NCI-H128 (cell line): ENCODE data around the gene NMNAT3.
"Not testable (repeated sequence)": the region's sequence is repeated elsewhere in the genome, so short reads cannot be mapped to it uniquely, and the experiment has no call there.

Experiments
- DNase-seq: peaks from one replicate; lab custom pipeline; 2025; ENCODE audit not compliant: unreplicated experiment; lab: John Stamatoyannopoulos, UW

The NMNAT3 gene

DNA sequence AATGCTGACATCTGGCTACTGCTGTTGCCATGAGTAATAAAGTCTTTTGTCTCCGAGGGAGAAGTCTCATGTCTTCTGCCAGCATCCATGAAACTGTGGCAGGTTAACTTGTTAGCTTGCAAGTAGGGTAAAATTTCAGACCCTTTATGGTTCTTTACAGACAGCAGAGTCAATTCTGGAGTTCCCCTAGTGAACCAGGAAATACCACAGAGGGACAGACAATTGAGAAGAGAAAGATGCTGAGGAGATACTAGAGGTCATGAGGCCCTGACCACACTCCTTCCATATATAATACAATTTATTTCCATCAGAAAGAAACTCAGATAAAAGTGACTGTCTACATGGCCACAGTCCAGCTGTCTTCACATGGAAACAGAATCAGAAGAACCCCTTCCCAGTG lies 38.1 kb downstream of the NMNAT3 start:
- no peak for DNase-seq

DNA sequence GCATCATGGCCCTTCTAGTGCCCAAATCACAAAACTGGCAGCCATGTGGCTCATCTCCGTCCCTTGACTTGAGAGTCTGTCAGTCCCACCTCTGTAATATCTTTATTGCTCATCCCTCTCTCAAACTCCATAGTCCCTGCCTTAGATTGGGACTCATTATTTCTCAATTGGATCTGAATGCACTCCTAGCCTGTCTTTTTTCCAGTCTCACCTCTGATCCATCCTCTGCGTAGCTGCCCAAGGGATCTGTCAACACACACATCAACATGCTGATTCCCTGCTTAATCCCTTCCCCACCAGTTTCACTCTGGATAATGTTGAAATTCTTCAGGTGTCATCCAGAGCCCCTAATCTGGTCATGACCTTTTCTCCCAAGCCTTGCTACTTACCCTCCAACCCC lies 39.3 kb downstream of the NMNAT3 start:
- no peak for DNase-seq

DNA sequence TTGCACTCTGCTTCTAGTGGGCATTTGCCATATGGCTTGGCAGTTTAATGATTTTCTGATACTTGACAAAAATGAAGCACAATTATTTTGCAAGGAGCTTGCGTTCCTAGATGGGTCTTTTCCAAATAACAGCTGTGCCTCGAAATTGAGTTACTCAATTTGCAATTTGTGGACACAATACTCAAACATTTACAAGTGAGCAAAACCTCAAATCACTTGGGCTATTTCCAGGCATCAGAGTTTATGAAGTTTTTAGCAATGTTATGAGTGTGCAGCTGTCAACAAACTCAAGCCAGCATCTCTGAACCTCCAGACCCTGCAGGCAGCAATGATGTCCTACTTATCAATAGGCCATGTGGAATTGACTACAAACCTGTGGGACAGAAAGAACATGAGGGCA lies 41.3 kb downstream of the NMNAT3 start:
- no peak for DNase-seq

DNA sequence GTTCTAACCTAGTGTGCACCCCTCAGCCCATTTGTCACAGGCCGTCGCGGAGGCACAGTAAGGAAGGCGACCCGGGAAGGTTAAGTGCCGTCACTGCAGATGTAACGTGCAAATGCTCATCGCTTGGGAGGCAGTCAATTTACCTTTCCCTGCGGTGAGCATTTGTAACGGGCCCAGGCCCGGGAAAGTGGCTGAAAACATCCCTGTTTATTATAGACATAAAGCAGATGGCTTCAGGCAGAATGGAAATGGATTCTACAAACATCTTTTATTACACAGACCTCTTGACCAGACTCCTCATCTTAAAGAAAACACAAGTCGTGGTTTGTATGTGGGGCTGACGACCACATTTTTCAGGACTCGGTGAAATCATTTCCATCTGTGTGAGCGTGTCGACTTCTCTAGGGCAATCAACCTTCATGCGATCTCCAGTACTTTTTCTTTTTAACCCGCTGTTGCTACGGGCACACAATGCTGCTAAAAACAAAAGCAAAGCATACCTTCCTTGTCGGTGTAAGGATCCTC lies 43.6 kb downstream of the NMNAT3 start:
- no peak for DNase-seq

DNA sequence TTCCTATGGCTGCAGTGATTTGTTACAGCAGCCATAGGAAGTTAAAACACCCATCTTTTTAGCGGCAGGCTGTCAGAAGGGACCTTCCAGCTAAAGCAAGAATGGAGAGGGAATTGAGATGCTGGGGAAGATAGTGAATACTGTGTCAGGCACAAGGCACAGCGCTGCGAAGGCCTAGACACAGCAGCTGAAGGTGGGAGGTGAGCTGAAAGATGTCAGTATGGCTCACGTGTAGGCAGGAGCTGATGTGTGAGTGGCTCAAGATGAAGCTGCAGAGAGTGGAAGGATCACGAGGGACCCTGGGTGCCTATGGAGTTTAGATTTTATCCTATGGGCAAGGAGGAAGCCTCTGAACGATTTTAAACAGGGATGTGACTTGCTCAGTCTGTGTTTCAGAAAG lies 44.3 kb downstream of the NMNAT3 start:
- no peak for DNase-seq

DNA sequence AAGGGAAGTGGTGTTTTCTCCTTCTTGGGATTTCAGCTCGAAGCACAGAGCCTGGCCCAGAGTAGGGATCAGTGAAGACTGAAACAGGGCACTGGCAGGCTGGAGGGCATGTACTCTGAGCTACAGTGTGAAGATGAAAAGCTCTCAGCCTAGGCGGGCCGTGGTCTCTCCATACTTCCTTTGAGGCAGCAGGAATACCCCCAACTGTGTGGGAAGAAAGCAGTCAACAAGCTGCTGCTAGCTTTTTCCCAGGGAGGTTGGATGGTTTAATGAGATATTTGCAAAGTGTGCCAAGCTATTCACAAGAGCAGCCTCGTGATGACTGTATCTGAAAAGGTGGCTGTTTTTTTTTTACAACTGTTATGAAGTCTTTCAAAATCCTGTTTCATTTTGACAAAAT lies 47.2 kb downstream of the NMNAT3 start:
- DNase-seq = no peak

DNA sequence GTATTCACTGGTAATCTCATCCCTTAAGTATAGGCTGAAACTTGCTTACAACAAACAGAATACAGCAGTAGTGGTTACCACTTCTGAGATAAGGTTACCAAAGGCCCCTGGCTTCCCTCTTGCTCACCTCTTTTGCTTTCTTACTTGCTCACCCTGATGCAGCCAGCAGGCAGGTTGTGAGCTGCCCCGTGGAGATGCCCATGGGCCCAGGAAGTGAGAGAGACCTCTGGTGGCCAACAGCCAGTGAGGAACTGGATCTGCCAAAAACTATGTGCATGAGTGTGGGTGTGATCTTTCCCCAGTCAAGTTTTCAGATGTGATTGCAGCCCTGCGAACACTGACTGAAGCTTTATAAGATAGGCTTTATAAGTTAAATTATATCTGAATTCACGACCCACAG lies 48.7 kb downstream of the NMNAT3 start:
- no peak for DNase-seq

DNA sequence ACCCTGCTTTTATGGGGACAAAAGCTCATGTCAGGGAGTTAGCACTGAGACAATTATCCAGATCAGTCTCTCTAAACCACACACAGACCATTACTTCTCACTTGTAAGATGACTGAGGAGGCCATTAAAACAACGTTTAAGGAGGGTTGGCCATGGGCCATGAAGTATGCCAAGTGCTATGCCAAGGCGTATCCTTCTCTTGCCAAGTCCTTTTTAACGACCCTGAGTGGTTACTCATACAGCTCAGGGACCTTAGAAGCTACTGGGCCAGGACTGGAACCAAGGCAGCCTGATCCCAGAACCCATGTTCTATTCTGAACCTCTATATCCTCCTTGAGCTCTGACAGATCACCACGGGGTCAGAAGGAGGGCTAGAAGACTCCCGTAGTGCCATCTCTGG lies 50.0 kb downstream of the NMNAT3 start:
- DNase-seq = no peak

DNA sequence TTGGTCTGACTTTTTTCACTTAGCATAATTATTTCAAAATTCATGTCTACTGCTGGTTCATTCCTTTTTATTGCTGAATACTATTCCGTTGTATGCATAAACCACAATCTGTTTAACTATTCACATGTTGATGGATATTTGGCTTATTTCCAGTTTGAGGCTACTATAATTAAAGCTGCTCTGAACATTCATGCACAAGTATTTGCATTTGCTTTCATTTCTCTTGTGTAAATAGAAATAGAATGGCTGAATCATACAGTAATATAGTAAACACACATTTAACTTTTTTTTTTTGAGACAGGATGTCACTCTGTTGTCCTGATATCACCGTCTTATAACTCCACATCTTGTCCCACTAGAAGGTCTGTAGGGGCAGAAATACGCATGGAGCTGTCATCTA lies 57.3 kb downstream of the NMNAT3 start:
- no peak for DNase-seq

DNA sequence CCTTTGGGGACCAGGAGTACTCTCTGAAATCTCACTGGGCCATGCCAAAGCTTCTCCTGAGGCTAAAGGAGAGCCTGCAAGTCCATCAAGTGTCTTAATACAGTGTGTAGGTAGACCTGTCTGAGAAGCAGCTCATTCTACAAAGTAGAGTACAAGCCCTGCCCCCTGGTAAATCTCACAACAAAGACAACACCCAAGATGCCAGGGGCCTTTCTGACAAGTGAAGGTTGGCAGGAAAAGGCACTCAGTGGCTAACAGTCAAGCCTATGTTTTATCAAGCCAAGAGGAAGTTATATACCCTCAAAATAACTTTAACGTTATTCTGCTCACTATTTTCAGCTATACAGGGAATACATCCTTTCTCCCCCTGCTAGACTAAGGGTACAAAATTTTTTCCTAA lies 58.3 kb downstream of the NMNAT3 start:
- no peak for DNase-seq

DNA sequence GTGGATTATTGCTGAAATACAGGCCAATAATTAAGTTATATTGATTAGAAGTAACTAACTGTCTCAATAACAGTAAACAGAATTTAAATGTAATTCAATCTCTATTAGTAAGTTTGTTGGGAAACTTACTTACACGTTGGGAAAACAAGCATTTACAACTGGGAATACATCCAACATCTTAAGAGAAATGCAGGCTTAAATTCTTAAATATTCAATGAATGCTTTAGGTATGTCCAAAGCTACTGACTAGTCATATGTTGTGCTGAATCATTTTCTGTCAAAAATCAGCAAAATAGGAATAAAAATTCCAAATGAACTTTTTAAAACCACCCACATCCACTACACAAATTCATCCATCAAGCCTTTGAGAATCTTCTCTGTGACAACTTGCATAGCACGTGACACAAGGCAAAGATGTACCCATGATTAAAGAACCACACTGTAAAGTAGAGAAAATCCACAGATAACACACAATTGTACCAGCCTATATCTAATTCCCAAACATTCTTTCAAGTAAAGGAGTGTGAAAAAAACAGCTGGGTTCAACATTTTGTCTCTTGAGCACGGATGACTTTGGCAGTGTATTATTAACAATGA lies 60.0 kb downstream of the NMNAT3 start:
- DNase-seq = no peak

DNA sequence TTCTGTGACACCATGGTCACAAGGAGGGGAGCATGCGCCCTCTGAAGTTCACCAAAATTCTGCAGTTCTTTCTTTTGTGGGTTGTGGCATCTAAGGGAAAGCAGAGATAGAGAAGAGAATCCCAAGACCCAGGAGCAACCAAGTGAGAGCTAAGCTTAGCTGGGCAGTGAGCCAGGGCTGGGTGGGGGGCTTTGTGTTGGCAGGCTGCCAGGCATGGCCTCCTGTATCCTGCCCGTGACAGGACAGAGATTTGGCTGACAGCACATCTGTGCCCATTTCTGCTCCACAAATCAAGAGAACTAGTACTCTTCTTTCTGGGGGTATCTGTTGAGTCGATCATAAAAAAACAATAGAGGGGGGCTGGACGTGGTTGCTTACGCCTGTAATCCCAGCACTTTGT lies 66.2 kb downstream of the NMNAT3 start:
- DNase-seq = no peak

DNA sequence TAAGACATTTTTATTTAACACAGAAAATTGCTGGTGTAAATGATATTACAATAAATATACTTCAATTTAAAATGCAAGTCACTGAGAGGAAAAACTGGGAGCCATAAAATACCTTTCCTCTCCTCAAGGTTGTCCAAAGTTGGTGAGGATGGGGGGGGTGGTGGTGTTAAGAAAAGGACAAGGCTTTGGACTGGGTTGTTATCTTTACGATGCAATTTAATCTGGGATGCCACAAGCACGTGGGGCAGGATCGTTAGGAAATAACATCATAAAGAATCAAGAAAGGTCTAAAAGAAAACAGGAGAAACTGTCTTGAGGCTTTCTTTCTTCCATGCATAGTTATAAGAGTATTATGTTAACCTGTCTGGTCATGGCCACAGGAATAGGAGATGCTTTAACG lies 66.9 kb downstream of the NMNAT3 start:
- no peak for DNase-seq

DNA sequence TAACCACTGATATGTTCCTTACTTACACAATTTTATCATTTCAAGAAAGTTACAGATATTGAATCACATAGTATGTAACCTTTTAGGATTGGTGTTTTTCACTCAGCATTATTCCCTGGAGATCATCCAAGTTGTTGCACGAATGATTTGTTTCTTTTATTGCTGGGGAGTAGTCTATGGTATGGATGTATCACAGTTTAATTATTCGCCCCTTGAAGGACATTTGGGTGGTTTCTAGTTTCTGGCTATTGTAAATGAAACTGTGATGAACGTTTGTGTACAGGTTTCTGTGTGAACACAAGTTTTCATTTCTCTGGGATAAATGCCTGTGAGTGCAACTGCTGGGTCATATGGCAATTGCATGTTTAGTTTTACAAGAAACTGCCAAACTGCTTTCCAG lies 68.8 kb downstream of the NMNAT3 start:
- DNase-seq = no peak

DNA sequence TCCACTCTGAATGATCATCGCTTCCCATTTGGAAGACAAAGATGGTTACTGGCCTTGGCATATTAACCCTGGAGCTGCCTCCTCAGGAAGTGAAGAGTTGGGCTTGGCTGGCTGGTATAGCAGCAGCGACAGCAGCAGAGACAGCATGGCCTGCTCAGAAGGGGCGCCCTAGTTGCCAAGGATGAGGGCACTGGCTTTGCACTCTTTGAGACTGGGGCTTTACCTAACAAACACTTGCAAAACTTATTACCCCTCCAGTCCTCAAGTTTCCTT lies 69.7 kb downstream of the NMNAT3 start:
- no peak for DNase-seq

DNA sequence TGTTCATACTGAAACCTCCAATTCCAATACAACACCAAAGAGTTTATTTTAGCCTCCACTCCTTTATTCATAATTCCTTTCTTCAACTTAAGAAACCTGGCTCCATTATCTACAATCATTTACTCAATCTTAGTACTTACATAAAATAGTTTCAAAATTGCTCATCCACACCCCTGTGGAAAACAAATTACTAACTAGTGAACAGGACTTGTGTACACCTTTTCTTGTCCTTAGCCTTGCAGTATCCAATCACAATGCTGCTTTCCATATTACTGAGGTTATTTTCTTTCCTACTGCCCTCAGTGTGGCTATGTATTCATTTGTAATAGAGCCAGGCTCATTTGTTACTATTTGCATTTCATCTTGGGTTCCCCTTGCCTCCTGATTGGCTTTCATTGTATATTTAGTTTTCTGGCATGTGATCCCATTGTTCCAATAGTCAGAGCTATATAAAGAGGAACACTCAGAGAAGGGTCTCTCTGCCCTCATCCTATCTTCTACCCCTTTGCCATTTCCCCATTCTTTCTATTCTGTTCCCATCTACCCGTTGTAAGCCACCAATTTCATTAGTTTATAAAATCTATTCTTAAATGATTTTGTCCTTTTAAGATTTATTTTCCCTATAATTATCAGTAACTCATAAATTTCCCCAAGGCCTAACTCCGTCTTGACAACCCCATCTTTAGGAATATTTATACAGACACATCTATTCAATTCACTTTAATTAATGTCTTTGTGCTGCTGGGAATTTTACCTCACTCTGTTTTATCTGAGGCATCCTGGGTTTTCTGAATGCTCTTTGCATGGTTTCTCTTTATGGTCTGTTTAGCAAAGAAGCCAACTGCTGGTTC lies 70.3 kb downstream of the NMNAT3 start:
- DNase-seq = no peak

DNA sequence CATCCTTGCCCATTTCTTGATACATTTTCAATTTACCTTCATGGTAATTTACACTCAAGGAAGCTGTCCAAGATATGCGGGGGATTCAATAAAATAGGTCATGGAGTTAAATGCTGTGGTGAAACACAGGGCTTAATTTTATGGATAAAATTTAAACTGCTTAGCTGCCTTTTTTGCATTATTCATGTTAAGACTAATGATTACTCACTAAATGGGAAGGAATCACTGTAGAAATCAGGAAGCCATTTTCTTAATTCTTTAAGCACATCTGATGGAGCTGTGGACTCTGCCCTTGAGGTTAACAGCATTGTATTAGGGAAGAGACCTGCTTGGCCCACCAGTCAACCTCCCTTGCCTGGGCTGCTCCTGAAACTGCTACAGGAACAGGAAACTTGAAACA lies 75.8 kb downstream of the NMNAT3 start:
- no peak for DNase-seq

DNA sequence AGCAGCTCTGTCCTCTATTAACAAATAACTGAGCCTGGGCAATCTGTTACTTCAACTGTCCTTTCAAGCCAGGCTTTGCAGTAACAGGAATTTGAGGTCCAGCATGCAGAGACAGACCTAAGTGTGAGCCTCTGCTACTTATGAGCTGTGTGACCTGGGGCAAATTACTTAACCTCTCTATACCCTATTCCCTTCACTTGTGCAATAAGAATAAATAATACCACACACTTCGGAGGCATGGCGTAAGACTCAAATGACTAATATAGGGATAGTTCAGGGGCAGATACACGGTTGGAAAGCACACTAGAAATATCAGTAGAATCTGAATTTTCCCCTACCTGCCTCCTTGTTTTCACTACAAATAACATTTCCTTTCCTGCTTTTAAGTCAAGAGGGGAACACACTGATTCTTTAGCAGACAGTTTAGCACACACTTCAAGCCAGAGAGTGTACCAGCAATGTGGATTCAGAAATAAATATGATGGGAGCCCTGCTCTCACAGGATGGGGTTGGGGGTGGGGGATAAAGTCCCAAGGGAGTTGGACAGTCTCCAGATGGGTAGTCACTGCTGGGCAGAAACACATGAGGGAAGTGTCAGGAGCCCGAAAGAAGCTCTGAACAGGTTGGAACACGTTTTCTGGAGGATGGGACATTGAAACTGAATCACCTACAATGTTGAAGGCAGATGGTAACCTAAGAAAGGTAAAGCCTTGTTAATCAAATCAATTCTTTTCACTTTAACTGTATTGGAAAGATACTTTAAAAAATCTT lies 76.4 kb downstream of the NMNAT3 start:
- no peak for DNase-seq

DNA sequence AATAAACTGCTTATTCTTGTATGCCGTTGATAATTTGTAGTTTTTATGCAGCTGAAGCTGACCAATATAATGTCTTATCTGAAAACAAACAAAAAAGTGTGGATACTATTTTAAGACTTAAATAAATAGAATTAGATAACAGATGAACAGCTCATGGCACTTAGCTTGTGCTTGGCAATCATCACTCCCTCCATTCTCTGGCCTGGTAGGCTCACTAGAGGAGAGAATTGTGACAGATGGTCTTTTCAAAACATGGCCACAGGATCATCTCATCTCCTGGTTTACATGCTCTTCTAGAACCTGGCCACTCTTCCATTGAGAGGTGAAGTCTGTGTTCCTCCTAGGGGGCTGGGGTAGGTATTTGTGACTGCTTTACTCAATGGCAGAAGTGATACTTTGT lies 79.8 kb downstream of the NMNAT3 start:
- no peak for DNase-seq

DNA sequence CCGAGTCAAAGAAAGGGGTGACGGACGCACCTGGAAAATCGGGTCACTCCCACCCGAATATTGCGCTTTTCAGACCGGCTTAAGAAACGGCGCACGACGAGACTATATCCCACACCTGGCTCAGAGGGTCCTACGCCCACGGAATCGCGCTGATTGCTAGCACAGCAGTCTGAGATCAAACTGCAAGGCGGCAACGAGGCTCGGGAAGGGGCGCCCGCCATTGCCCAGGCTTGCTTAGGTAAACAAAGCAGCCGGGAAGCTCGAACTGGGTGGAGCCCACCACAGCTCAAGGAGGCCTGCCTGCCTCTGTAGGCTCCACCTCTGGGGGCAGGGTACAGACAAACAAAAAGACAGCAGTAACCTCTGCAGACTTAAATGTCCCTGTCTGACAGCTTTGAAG lies 86.6 kb downstream of the NMNAT3 start:
- not testable (repeated sequence) for DNase-seq

DNA sequence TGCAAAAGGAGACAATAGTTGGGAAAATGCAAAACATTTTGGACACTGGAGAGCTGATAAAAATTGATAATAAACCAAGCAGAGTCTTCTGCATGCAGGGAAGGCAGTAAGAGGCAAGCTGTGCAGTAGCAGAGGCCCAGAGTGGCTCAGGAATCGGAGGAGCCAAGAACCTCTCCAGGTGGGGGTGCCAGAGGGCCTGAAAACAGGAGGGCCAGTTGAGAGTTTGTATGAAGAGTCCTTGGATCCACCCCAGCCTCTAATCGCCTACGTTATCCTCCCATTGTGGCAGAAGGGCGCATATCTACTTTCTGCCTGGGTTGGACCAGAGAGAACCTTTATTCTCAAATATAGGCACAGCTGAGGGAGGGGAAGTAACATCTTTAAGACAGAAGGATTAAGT lies 89.3 kb downstream of the NMNAT3 start:
- peak; percentile 22 for DNase-seq

DNA sequence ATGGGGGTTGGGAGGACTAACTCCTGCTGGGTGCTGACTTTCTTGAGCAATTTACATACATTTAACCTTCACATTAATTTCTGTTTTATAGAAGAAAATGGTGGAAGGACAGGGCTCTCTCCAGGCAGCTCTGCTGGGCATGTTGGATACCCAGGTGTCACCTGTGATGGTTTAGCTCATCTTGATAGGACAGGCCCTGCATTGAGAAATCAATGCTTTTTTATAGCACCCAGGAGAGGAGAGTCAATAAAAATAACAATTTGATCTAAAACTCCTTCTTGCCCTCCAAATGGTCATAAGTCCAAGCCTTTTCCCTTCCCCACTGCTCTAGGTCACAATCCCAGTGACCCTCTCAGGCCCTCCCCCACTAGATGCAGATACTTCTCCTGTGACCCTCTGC lies 90.0 kb downstream of the NMNAT3 start:
- DNase-seq = no peak
